ENCODE measurements around the gene BSCL2.
A peak's percentile ranks its signal among the peaks of the same experiment; 100 is the strongest.
"Not testable (repeated sequence)": the region's sequence is repeated elsewhere in the genome, so short reads cannot be mapped to it uniquely, and the experiment has no call there.

BSCL2 gene

DNA sequence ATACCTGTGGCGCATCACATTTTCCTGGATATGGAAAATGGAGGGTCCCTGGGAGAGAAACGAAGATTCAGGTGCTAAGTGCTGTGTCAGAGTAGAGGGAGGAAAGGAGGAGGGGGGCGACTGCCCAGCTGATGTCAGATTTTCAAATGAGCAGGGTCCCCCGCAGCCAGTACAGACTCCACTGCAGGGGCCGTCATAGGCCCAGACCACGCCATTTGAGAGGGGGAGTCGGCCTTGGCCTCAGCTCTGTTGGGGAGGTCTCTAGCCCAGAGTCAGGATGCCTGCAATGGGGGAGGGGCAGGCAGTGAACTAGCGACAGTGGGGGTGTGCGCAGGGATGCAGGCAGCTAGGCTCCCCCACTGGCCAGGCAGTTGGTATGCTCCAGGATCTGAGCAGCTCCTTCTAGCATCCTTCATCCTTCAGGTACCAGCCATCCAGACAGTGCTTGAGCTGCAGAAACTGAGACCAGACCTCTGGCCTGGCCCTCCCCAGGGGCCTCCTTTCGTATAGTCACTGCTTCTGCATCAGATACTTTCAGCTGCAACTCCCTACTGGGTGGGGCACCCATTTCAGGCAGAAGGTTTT lies at the start of gene BSCL2, which contains the start of gene GNG3:
TSS of gene BSCL2 (minus strand) at position 148 of the 585 bp plus-strand sequence. CDS start 229 bp downstream, outside the sequence.
TSS of gene GNG3 (plus strand) at position 400 of the 585 bp plus-strand sequence. CDS start 620 bp downstream, outside the sequence.
- no peak for DNase-seq (ENCODE audit: low read depth)
- no peak for TF ChIP-seq CTCF (conservative IDR thresholded peaks at IDR 0.05; ENCODE audit: low read length)
- peak within 1 kb of the TSS; percentile 55 for H3K4me3 ChIP-seq (ENCODE audit: low read length)

- no peak for DNase-seq (ENCODE audit: low read depth)
- TF ChIP-seq CTCF (conservative IDR thresholded peaks at IDR 0.05; ENCODE audit: low read length) = no peak
- no peak overlapping the region for H3K4me3 ChIP-seq (ENCODE audit: low read length)
Observed at GRCh38 chr11:62755086-62755615, 47.9 kb upstream of the BSCL2 start.

GRCh38 chr11:62753736-62754603 lies 46.7 kb upstream of the BSCL2 start, which contains the start of gene ZBTB3:
Gene ZBTB3 (minus strand): TSS chr11:62754160. CDS start chr11:62753664, 496 bp downstream.
- no peak for TF ChIP-seq CTCF (conservative IDR thresholded peaks at IDR 0.05; ENCODE audit: low read length)
- DNase-seq (ENCODE audit: low read depth) = peak; percentile 99
- H3K4me3 ChIP-seq (ENCODE audit: low read length) = peak within 1 kb of the TSS; percentile 80

DNA sequence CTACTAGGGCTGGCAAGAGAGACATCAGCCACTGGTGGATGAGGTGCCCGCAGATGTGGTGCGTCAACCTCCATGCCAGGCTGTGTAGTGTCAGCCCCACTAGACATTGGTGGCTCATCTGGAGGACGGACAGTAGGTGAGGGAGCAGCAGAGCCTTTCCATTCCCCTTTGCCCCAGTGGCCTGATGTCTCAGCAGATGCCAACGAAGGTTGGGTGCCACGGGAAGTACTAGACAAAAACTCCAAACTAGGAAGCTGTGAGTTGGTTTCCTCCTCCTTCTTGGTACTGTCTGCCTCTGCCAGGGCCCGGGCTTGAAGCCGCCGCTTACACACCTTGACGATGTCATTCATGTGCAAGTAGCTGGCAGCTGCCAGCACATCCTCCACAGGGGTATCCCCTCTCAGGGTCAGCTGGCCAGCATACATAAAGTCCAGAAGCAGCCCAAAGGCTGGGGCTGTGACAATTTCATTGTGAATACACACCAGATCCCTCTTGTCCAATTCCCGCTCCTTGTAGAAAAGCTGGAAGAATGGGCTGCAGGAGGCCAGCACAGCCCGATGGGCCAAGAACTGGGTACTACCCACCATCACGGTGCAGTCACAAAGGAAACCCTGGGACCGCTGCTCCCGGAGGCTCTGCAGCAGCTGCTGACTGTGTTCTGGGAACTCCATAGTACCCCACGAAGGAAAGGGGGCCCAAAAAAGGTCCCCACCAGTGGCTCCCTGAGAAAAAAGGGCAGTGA lies 45.9 kb upstream of the BSCL2 start:
- H3K4me3 ChIP-seq (ENCODE audit: low read length) = peak overlapping the region; percentile 80
- no peak for TF ChIP-seq CTCF (conservative IDR thresholded peaks at IDR 0.05; ENCODE audit: low read length)
- no peak for DNase-seq (ENCODE audit: low read depth)

GRCh38 chr11:62752177-62752785 lies 45.1 kb upstream of the BSCL2 start:
- H3K4me3 ChIP-seq (ENCODE audit: low read length) = no peak overlapping the region
- TF ChIP-seq CTCF (conservative IDR thresholded peaks at IDR 0.05; ENCODE audit: low read length) = no peak

GRCh38 chr11:62749931-62750330 lies 42.7 kb upstream of the BSCL2 start:
- not testable (repeated sequence) for H3K4me3 ChIP-seq (ENCODE audit: low read length); DNase-seq (ENCODE audit: low read depth)

More at GRCh38 chr11:62752177-62752785, 45.1 kb upstream of the BSCL2 start:
- DNase-seq (ENCODE audit: low read depth) = no peak

Measured in AG10803 (cell line).